Right atrium auricular region (tissue), 2 donors: ENCODE data around the gene CHAD. TPM values are rescaled to one million over a fixed set of nuclear protein-coding genes. Genes with fewer than 3 reads are reported as not detected.
"Not testable (repeated sequence)": the region's sequence is repeated elsewhere in the genome, so short reads cannot be mapped to it uniquely, and the experiment has no call there.

Experiments
- DNase-seq: peaks from one replicate; pipeline ENCODE4 v3.0.0-alpha.2; 2019; ENCODE audit warnings: low spot score
- H3K27ac ChIP-seq, 2 donors: fragments of 200-600 bp; sonication (generic); 1 replicate in 1 of 2; 2 replicates in 1 of 2; pipeline ENCODE4 v1.5.1; 2016 to 2019
- H3K27me3 ChIP-seq, 2 donors: fragments of 200-600 bp; sonication (generic); one replicate each; pipeline versions ENCODE4 v1.5.1 to v1.6.0; 2017 to 2019
- H3K36me3 ChIP-seq: fragments of 200-600 bp; sonication (generic); one replicate; pipeline ENCODE4 v1.5.1; 2016
- H3K4me1 ChIP-seq, 2 donors: fragments of 200-600 bp; sonication (generic); one replicate each; pipeline versions ENCODE4 v1.5.1 to v1.6.0; 2017 to 2019
- H3K4me3 ChIP-seq, 2 donors: fragments of 200-600 bp; sonication (generic); 1 replicate in 1 of 2; 2 replicates in 1 of 2; pipeline ENCODE4 v1.5.1; 2017 to 2019; ENCODE audit warnings: mild to moderate bottlenecking in 1 of 2, moderate library complexity in 1 of 2
- H3K9me3 ChIP-seq, 2 donors: fragments of 200-600 bp; sonication (generic); one replicate each; pipeline ENCODE4 v1.5.1; 2019
- total RNA-seq, 2 donors: library from RNA; depleted of rRNA; stranded (reverse); fragments of >200 nt; gene quantifications; one replicate each; pipeline ENCODE4 v1.1.0, GENCODE V29; 2016
- TF ChIP-seq, protein P1 (sequence below), 2 donors: fragments of 200-600 bp; sonication (generic); IDR thresholded peaks; one replicate each; pipeline ENCODE4 v1.5.1; 2019; ENCODE audit warnings: antibody characterized with exemption in 2 of 2

CHAD gene
- total RNA-seq, 2 donors from 2014 or later: 0.70 TPM; not detected in 1

DNA sequence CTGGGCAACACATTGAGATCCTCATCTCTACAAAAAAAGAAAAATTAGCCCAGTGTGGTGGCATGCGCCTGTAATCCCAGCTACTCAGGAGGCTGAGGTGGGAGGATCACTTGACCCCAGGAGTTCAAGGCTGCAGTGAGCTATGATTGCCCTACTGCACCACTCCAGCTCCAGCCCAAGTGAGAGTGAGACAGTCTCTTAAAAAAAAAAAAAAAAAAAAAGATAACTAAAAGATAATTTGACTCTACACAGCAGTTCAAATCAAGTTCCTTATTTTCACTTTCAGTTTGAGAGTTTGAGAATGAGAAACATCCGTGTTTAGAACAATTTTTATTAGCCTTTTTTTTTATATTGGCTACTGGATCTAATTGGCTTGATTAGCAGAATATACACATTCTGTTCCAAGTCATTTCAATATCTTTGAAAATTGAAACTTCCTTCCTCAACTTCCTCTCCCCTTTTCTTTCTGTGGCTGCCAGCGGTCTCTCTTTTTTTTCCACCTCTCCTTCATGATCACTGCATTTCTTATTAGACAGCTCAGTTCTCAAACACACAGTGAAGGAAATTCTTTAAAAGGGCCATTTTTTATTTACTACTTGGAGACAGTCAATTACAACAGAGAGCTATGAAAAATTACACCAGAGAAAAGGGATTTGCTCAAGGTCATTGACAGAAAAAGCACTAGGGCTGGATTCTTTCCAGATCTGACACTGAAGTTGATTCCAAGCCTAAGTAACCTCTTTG is 47.2 kb downstream of the CHAD start:
- TF ChIP-seq, protein P1, sequence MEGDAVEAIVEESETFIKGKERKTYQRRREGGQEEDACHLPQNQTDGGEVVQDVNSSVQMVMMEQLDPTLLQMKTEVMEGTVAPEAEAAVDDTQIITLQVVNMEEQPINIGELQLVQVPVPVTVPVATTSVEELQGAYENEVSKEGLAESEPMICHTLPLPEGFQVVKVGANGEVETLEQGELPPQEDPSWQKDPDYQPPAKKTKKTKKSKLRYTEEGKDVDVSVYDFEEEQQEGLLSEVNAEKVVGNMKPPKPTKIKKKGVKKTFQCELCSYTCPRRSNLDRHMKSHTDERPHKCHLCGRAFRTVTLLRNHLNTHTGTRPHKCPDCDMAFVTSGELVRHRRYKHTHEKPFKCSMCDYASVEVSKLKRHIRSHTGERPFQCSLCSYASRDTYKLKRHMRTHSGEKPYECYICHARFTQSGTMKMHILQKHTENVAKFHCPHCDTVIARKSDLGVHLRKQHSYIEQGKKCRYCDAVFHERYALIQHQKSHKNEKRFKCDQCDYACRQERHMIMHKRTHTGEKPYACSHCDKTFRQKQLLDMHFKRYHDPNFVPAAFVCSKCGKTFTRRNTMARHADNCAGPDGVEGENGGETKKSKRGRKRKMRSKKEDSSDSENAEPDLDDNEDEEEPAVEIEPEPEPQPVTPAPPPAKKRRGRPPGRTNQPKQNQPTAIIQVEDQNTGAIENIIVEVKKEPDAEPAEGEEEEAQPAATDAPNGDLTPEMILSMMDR (IDR thresholded peaks at IDR 0.05): no peak
- Histone ChIP-seq H3K27me3 (no peaks in the 10 kb centered on the region), H3K4me1 (peaks cover 0 to 27% of the 10 kb centered on the region in 2 donors), H3K4me3 (peak overlapping the region in 1 of 2 donors; percentile 30), H3K36me3 (no peaks in the 10 kb centered on the region), H3K27ac (peak overlapping the region; percentile 55 to 60), H3K9me3 (no peaks in the 10 kb centered on the region)
- DNase-seq: no peak

DNA sequence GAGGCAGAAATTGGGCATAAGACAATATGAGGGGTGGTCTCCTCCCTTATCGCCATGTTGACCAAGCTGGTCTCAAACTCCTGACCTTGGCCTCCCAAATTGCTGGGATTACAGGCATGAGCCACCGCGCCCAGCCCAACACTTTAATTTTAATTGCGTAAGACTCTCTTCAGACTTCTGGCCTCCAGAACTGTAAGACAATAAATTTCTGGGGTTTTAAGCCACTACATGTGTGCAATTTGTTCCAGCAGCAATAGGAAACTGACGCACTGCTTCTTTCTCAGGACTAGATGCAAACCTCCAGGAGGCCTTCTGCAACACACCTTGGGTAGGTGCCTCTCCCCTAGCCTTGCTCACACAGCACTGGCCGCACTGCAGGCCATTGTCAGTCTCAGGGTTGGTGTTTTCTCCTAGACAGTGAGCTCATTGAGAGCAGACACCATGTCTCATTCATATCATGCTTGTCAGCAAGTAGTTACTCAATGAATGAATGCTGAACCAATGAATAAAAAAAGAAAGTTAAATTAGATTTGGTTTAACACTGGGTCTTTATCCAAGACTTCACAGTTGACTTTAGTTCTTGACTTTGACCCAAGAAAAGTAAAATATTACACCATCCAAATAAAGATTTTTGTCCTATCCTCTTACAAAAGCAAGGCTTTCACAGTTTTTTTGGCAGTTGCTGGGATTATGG is 48.1 kb downstream of the CHAD start:
- H3K36me3 ChIP-seq: no peaks in the 10 kb centered on the region
- TF ChIP-seq, protein P1 (IDR thresholded peaks at IDR 0.05): no peak
- peak; percentile 65 for DNase-seq
- H3K4me1 ChIP-seq: peaks cover 0 to 23% of the 10 kb centered on the region in 2 donors
- peak overlapping the region; percentile 55 to 60 for H3K27ac ChIP-seq
- no peak overlapping the region for H3K4me3 ChIP-seq
- no peaks in the 10 kb centered on the region for H3K27me3 ChIP-seq
- no peaks in the 10 kb centered on the region for H3K9me3 ChIP-seq

DNA sequence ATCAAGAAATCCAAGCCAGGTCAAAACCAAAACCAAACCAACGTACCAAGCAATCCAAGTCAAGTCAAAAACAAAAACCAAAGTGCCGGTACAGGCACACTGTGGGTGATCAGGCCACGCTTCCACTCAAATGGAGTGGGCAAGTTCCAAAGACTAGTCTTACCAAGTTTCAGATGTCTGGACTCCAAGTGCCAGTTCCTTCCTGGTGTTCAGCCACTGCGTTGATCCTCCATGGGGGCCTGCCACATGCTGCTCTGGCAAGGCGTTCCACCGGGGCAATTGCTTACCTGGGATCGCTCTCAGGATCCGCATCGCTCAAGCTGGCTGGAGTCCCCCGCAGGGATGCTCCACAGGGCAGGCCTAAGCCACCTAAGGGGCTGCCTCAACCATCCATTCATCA is 49.1 kb downstream of the CHAD start:
- not testable (repeated sequence) for DNase-seq, H3K4me3 ChIP-seq, H3K9me3 ChIP-seq, H3K36me3 ChIP-seq, H3K27me3 ChIP-seq
- H3K4me1 ChIP-seq: peaks cover 0 to 13% of the 10 kb centered on the region in 2 donors
- H3K27ac ChIP-seq: peak overlapping the region in 1 of 2 donors; percentile 60

DNA sequence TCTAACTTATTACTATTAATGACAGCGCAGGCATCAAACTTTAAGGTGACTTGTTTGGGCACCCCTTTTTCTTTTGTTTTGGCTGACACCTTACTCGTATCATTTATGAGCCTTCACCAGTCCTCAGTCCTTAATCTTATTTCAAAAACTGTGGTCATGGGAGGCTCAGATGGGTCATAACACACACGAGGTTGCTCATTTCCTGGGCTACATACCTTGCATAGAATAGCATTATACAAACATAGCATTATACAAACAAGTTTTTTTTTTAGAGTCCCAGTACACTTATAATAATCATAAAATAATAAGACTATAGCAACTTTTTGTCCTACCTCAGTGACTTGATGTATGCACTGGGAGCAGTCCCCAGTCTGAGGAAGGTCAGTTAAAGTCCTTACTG is 53.9 kb downstream of the CHAD start:
- H3K27me3 ChIP-seq: no peaks in the 10 kb centered on the region
- no peaks in the 10 kb centered on the region for H3K4me1 ChIP-seq
- no peak for DNase-seq
- no peak overlapping the region for H3K27ac ChIP-seq
- no peaks in the 10 kb centered on the region for H3K9me3 ChIP-seq
- TF ChIP-seq, protein P1 (IDR thresholded peaks at IDR 0.05): no peak
- H3K36me3 ChIP-seq: no peaks in the 10 kb centered on the region
- H3K4me3 ChIP-seq: no peak overlapping the region

Other genes with a start within 250 kb of the CHAD start
- not detected for gene TMEM92, start 194.4 kb downstream of the CHAD start, total RNA-seq
- 10 to 100 TPM; 17.1 to 20.6 TPM for gene XYLT2, start 122.8 kb downstream of the CHAD start, total RNA-seq
- 10 to 100 TPM; 87.1 to 91.0 TPM for gene MRPL27, start 95.7 kb downstream of the CHAD start, total RNA-seq
- under 1 TPM in 1 of 2 donors, not detected in 1; 0.33 TPM for gene EME1, start 95.7 kb downstream of the CHAD start, total RNA-seq
- 10 to 100 TPM; 31.7 to 50.6 TPM for gene LRRC59, start 71.4 kb downstream of the CHAD start, total RNA-seq
- gene ACSF2, start 42.7 kb downstream of the CHAD start, total RNA-seq: 10 to 100 TPM; 22.2 to 42.6 TPM
- 10 to 100 TPM; 19.1 to 19.3 TPM for gene RSAD1, start 10.0 kb upstream of the CHAD start, total RNA-seq
- under 1 TPM; 0.16 to 0.19 TPM for gene MYCBPAP, start 39.6 kb upstream of the CHAD start, total RNA-seq
- 10 to 100 TPM in 1 of 2 donors, 1 to 10 TPM in 1; 4.5 to 13.3 TPM for gene EPN3, start 63.9 kb upstream of the CHAD start, total RNA-seq
- 10 to 100 TPM; 42.8 to 59.3 TPM for gene SPATA20, start 78.3 kb upstream of the CHAD start, total RNA-seq
- 1 to 10 TPM; 4.3 to 6.2 TPM for gene CACNA1G, start 91.8 kb upstream of the CHAD start, total RNA-seq
- gene ABCC3, start 166.0 kb upstream of the CHAD start, total RNA-seq: 1 to 10 TPM; 1.4 to 4.5 TPM
- 10 to 100 TPM; 30.5 to 33.8 TPM for gene ANKRD40, start 239.0 kb upstream of the CHAD start, total RNA-seq